GM10248 (cell line): ENCODE data around the gene PTPRN2.
A peak's percentile ranks its signal among the peaks of the same experiment; 100 is the strongest.

ENCODE experiments used
- CTCF ChIA-PET: fragments of 300-600 bp; sonication (Branson Sonifier 250); formaldehyde crosslinking; extraction: SDS; loops from one replicate; lab custom pipeline; 2021; ENCODE audit warnings: antibody characterized with exemption; lab: Yijun Ruan, JAX
- POLR2A ChIA-PET: fragments of 350-650 bp; sonication (Branson Sonifier 250); formaldehyde crosslinking; extraction: SDS; loops from one replicate; lab custom pipeline; 2020; ENCODE audit warnings: antibody characterized with exemption; lab: Yijun Ruan, JAX
- DNase-seq: peaks from one replicate; pipeline ENCODE4 v3.0.0; 2012; ENCODE audit errors: extremely low spot score
- CTCF ChIP-seq: IDR thresholded peaks from 2 replicates; pipeline ENCODE4 v1.5.1; 2012; ENCODE audit warnings: mild to moderate bottlenecking, low read depth; ENCODE audit errors: extremely low read depth, missing control alignments, control extremely low read depth

PTPRN2 gene

GRCh38 chr7:158246960-158247673, 340.5 kb downstream of the PTPRN2 start:
- DNase-seq: no peak
- ChIA-PET CTCF (no interaction called here), POLR2A (no interaction called here)
- TF ChIP-seq CTCF: no peak

DNA sequence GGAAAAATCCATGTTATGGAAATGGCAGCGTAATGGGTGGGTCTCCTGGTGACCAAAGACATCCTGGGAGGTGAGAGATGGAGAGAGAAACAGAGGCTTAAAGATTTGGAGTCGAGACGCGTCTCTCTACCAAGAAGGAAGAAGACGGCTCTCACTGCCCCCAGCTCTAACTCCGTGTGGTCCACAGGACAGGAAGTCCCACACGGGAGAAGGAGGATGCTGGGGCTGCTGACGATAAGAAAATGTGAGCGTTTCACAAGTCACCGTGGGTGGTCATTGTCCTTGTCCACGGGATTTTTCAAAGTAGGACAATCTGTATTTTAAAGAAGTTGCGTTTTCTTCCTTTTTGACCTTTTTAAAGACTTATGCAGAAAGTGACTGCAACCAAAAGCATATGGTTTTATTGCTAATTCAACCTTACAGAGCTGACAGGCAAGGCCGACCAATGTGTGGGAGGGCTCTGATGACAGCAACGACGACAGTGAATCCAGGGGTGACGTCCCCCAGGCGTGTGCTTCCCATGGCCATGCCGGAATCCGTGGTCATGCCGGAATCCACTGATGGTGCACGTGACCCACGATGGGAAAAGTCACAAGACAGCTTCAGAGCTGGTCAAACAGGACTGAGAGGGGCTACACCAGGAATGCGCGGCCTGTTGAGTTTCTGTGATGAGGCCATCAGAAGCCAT, 341.2 kb downstream of the PTPRN2 start:
- no peak for DNase-seq
- TF ChIP-seq CTCF: no peak

DNA sequence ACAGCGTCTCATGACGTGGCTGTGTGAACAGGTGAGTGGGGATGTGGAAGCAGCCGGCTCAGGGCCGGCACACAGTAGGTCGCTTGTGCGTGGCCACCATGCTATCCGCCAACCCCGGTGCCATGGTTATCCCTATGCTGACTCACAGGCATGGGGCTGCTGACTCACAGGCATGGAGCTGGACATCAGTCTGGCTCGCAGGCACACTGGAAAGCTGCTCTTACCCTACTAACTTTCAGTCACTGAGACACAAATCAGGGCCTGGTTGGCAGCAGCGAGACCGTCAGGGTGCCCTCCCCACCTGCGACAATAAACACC, 341.9 kb downstream of the PTPRN2 start:
- ChIA-PET POLR2A (no interaction called here), CTCF (no interaction called here)
- DNase-seq: no peak

More for the DNA sequence above, 341.2 kb downstream of the PTPRN2 start:
- ChIA-PET CTCF (no interaction called here), POLR2A (no interaction called here)

GRCh38 chr7:158244873-158245723, 342.5 kb downstream of the PTPRN2 start:
- CTCF ChIA-PET: no interaction called here
- DNase-seq: peak; percentile 13

More for the DNA sequence above, 341.9 kb downstream of the PTPRN2 start:
- no peak for TF ChIP-seq CTCF

GRCh38 chr7:158244430-158244829, 343.2 kb downstream of the PTPRN2 start:
- ChIA-PET CTCF (no interaction called here), POLR2A (no interaction called here)
- DNase-seq: no peak
- no peak for TF ChIP-seq CTCF

More at GRCh38 chr7:158244873-158245723, 342.5 kb downstream of the PTPRN2 start:
- POLR2A ChIA-PET: no interaction called here
- no peak for TF ChIP-seq CTCF

- ChIA-PET CTCF (no interaction called here), POLR2A (no interaction called here)
- DNase-seq: no peak
- TF ChIP-seq CTCF: no peak
Observed at GRCh38 chr7:158241919-158242318, 345.7 kb downstream of the PTPRN2 start.
